A673 (cell line): Measurements from ENCODE around the gene GAK. TPM values are rescaled to one million over a fixed set of nuclear protein-coding genes. Genes with fewer than 3 reads are reported as not detected.

ENCODE experiments used
- BruUV-seq: library from RNA; stranded (reverse); fragments of 400-500 nt; replicated peaks from 2 replicates; lab custom pipeline; 2021; lab: Mats Ljungman, UMichigan
- CTCF ChIA-PET: fragments of 300-600 bp; sonication (Branson Sonifier 250); formaldehyde crosslinking; loops from one replicate; lab custom pipeline; 2022; ENCODE audit warnings: antibody characterized with exemption; lab: Charles Lee
- POLR2A ChIA-PET: fragments of 300-600 bp; sonication (Branson Sonifier 250); formaldehyde crosslinking; loops from one replicate; lab custom pipeline; 2022; ENCODE audit warnings: antibody characterized with exemption; ENCODE audit not compliant: low non-redundant PET; lab: Charles Lee
- DNase-seq: peaks from one replicate; pipeline ENCODE4 v3.0.0-alpha.2; 2015; ENCODE audit warnings: low spot score
- H3K27ac ChIP-seq: fragments of 200-600 bp; sonication (generic); 2 replicates; pipeline ENCODE4 v1.5.1; 2016; ENCODE audit warnings: mixed run types, low read depth, mild to moderate bottlenecking, mixed read lengths, antibody characterized with exemption, low read length; ENCODE audit not compliant: poor library complexity, severe bottlenecking
- H3K27me3 ChIP-seq: fragments of 200-600 bp; sonication (generic); replicated peaks from 2 replicates; pipeline ENCODE4 v1.6.1; 2017; ENCODE audit warnings: mixed run types, low read depth, mild to moderate bottlenecking, mixed read lengths, antibody characterized with exemption, low read length; ENCODE audit not compliant: insufficient read depth, poor library complexity
- H3K36me3 ChIP-seq: fragments of 200-600 bp; sonication (generic); 2 replicates; pipeline ENCODE4 v1.6.1; 2016; ENCODE audit warnings: mixed run types, mild to moderate bottlenecking, mixed read lengths, antibody characterized with exemption, low read length; ENCODE audit not compliant: insufficient read depth, poor library complexity, severe bottlenecking
- H3K4me1 ChIP-seq: fragments of 200-600 bp; sonication (generic); 2 replicates; pipeline ENCODE4 v1.6.1; 2017; ENCODE audit warnings: mixed run types, mild to moderate bottlenecking, mixed read lengths, antibody characterized with exemption, low read length; ENCODE audit not compliant: insufficient read depth, poor library complexity, severe bottlenecking
- H3K4me3 ChIP-seq: fragments of 200-600 bp; sonication (generic); 2 replicates; pipeline ENCODE4 v1.5.1; 2016; ENCODE audit warnings: low read depth, mixed run types, mild to moderate bottlenecking, mixed read lengths, low read length; ENCODE audit not compliant: poor library complexity, severe bottlenecking
- H3K9me3 ChIP-seq: fragments of 200-600 bp; sonication (generic); 2 replicates; pipeline ENCODE4 v1.6.1; 2016; ENCODE audit warnings: mixed run types, low read depth, mild to moderate bottlenecking, mixed read lengths, antibody characterized with exemption, low read length; ENCODE audit not compliant: poor library complexity, severe bottlenecking
- CTCF ChIP-seq: fragments of 300-800, 200-600 bp; sonication (generic); conservative IDR thresholded peaks from 2 replicates; pipeline ENCODE4 v1.5.1; 2017; ENCODE audit warnings: low read depth, mild to moderate bottlenecking, antibody characterized with exemption, low read length, moderate library complexity, mixed read lengths
- EZH2 ChIP-seq: fragments of 200-600 bp; sonication (generic); IDR thresholded peaks from 2 replicates; pipeline ENCODE4 v1.6.1; 2017; ENCODE audit warnings: borderline replicate concordance, low read depth, mild to moderate bottlenecking, mixed read lengths, antibody characterized with exemption, low read length; ENCODE audit not compliant: poor library complexity, severe bottlenecking
- intact Hi-C: fragments of 100-400 bp; cut with micrococcal nuclease; formaldehyde crosslinking; loops from one replicate; pipeline ENCODE4 v1.10.0; 2022; ENCODE audit not compliant: unreplicated experiment
- total RNA-seq: library from RNA; stranded (reverse); gene quantifications from 2 replicates; pipeline ENCODE4 v1.2.3, GENCODE V29; 2021

Gene GAK
- total RNA-seq, 1 experiment from 2014 or later, result 96.2 TPM

- Histone ChIP-seq H3K9me3 (no peaks in the 10 kb centered on the region), H3K27ac (no peak overlapping the region), H3K4me3 (no peak overlapping the region), H3K36me3 (peaks cover 3% of the 10 kb centered on the region), H3K27me3 (no peaks in the 10 kb centered on the region), H3K4me1 (no peaks in the 10 kb centered on the region)
- intact Hi-C loops, result no loop called here
- no peak for TF ChIP-seq EZH2
- TF ChIP-seq CTCF, result no peak
- DNase-seq, result no peak
- CTCF ChIA-PET, result no interaction called here
- POLR2A ChIA-PET, result interaction anchor here (0.6 kb wide), 1 partner anchor 165 kb away, joined by 5 read pairs; no protein-coding TSS in a partner anchor
- BruUV-seq, result no TSS peak
Measured at GRCh38 chr4:909821-910220, 22.3 kb downstream of the GAK start.

- H3K9me3 ChIP-seq, result no peaks in the 10 kb centered on the region
- ChIA-PET CTCF (no interaction called here), POLR2A (no interaction called here)
- DNase-seq, result no peak
- no peak overlapping the region for H3K4me3 ChIP-seq
- TF ChIP-seq CTCF (no peak), EZH2 (no peak)
- intact Hi-C loops, result no loop called here
- H3K27ac ChIP-seq, result no peak overlapping the region
- no TSS peak for BruUV-seq
- no peaks in the 10 kb centered on the region for H3K27me3 ChIP-seq
- peaks cover 3% of the 10 kb centered on the region for H3K36me3 ChIP-seq
- no peaks in the 10 kb centered on the region for H3K4me1 ChIP-seq
Measured at GRCh38 chr4:909131-909571, 23.0 kb downstream of the GAK start.

- CTCF ChIA-PET, result no interaction called here
Measured at GRCh38 chr4:907691-908425, 24.3 kb downstream of the GAK start.

More at GRCh38 chr4:907691-908425, 24.3 kb downstream of the GAK start:
- Histone ChIP-seq H3K4me1 (no peaks in the 10 kb centered on the region), H3K36me3 (peaks cover 3% of the 10 kb centered on the region), H3K4me3 (no peak overlapping the region), H3K27ac (no peak overlapping the region), H3K27me3 (no peaks in the 10 kb centered on the region), H3K9me3 (no peaks in the 10 kb centered on the region)
- TF ChIP-seq EZH2 (no peak), CTCF (no peak)
- POLR2A ChIA-PET, result interaction anchor here (0.6 kb wide), 1 partner anchor 25 kb away, joined by 3 read pairs; no protein-coding TSS in a partner anchor
- intact Hi-C loops, result no loop called here
- no peak for DNase-seq
- no TSS peak for BruUV-seq
